Astrocyte (in vitro differentiated cells and primary cell): Measurements from ENCODE around the gene STXBP3. TPM values are rescaled to one million over a fixed set of nuclear protein-coding genes. Genes with fewer than 3 reads are reported as not detected.

Source experiments
- DNase-seq: peaks from one replicate; pipeline ENCODE4 v3.0.0-alpha.2; 2010; ENCODE audit warnings: low read depth
- FAIRE-seq: peaks from 2 replicates; lab custom pipeline; 2011; peaks lifted over from hg19 to GRCh38; lab: Jason Lieb, UNC
- H2AFZ ChIP-seq: 2 replicates; pipeline ENCODE4 v1.6.0; 2012; ENCODE audit warnings: low read depth, low read length, inconsistent platforms
- H3K27ac ChIP-seq: 2 replicates; pipeline ENCODE4 v1.5.1; 2011; ENCODE audit warnings: low read depth, low read length, inconsistent platforms
- H3K27me3 ChIP-seq: 2 replicates; pipeline ENCODE4 v1.6.0; 2011; ENCODE audit warnings: low read length, inconsistent platforms; ENCODE audit not compliant: insufficient read depth
- H3K36me3 ChIP-seq: 2 replicates; pipeline ENCODE4 v1.5.1; 2011; ENCODE audit warnings: low read length, inconsistent platforms; ENCODE audit not compliant: insufficient read depth
- H3K4me1 ChIP-seq: 2 replicates; pipeline ENCODE4 v1.5.1; 2011; ENCODE audit warnings: low read length, inconsistent platforms; ENCODE audit not compliant: insufficient read depth
- H3K4me2 ChIP-seq: 2 replicates; pipeline ENCODE4 v1.6.0; 2012; ENCODE audit warnings: low read length, inconsistent platforms
- H3K4me3 ChIP-seq: 2 replicates; pipeline ENCODE4 v1.5.1; 2011; ENCODE audit warnings: low read depth, mild to moderate bottlenecking, low read length, inconsistent platforms; ENCODE audit not compliant: insufficient read depth
- H3K79me2 ChIP-seq: 2 replicates; pipeline ENCODE4 v1.6.0; 2012; ENCODE audit warnings: mild to moderate bottlenecking, low read length, inconsistent platforms; ENCODE audit not compliant: insufficient read depth
- H3K9ac ChIP-seq: 2 replicates; pipeline ENCODE4 v1.6.0; 2012; ENCODE audit warnings: mild to moderate bottlenecking, low read length, inconsistent platforms
- H3K9me3 ChIP-seq: 2 replicates; pipeline ENCODE4 v1.5.1; 2012; ENCODE audit warnings: low read depth, mild to moderate bottlenecking, low read length, inconsistent platforms; ENCODE audit not compliant: insufficient read depth
- H4K20me1 ChIP-seq: 2 replicates; pipeline ENCODE4 v1.6.0; 2012; ENCODE audit warnings: low read length, inconsistent platforms; ENCODE audit not compliant: insufficient read depth
- H3K27ac Mint-ChIP-seq: one replicate; pipeline ENCODE4 v1.8.0; 2021; ENCODE audit warnings: mild to moderate bottlenecking, mixed read lengths; ENCODE audit not compliant: unreplicated experiment
- H3K27me3 Mint-ChIP-seq: one replicate; pipeline ENCODE4 v1.8.0; 2021; ENCODE audit warnings: low read depth, mixed read lengths; ENCODE audit not compliant: unreplicated experiment
- H3K36me3 Mint-ChIP-seq: one replicate; pipeline ENCODE4 v1.8.0; 2021; ENCODE audit warnings: low read depth, mixed read lengths; ENCODE audit not compliant: unreplicated experiment
- H3K4me1 Mint-ChIP-seq: one replicate; pipeline ENCODE4 v1.8.0; 2021; ENCODE audit warnings: low read depth, mixed read lengths; ENCODE audit not compliant: unreplicated experiment
- H3K4me3 Mint-ChIP-seq: one replicate; pipeline ENCODE4 v1.8.0; 2021; ENCODE audit warnings: mild to moderate bottlenecking, moderate library complexity, mixed read lengths; ENCODE audit not compliant: unreplicated experiment
- H3K9me3 Mint-ChIP-seq: one replicate; pipeline ENCODE4 v1.8.0; 2021; ENCODE audit warnings: mild to moderate bottlenecking, mixed read lengths; ENCODE audit not compliant: unreplicated experiment
- CTCF ChIP-seq: IDR thresholded peaks from 2 replicates; pipeline ENCODE4 v1.5.1; 2011; ENCODE audit warnings: low read depth, mild to moderate bottlenecking, inconsistent platforms, low read length, moderate library complexity; ENCODE audit not compliant: insufficient read depth
- EZH2 ChIP-seq: IDR thresholded peaks from 2 replicates; pipeline ENCODE4 v1.6.1; 2012; ENCODE audit warnings: mild to moderate bottlenecking, low read length, inconsistent platforms; ENCODE audit not compliant: insufficient read depth
- total RNA-seq: library from RNA; stranded (reverse); gene quantifications from 2 replicates; pipeline ENCODE4 v1.2.1, GENCODE V29; 2021

The STXBP3 gene
- total RNA-seq, 1 donor from 2014 or later, result 48.5 TPM

GRCh38 chr1:108850929-108851328 is 104.5 kb downstream of the STXBP3 start:
- no peak overlapping the region for H3K27ac Mint-ChIP-seq
- no peaks in the 10 kb centered on the region for H3K4me1 Mint-ChIP-seq
- H3K27me3 Mint-ChIP-seq, result peaks cover 34% of the 10 kb centered on the region

GRCh38 chr1:108851567-108851966 is 105.1 kb downstream of the STXBP3 start:
- TF ChIP-seq CTCF, result no peak
- no peak for TF ChIP-seq EZH2
- no peaks in the 10 kb centered on the region for H3K27me3 ChIP-seq
- no peak overlapping the region for H3K27ac ChIP-seq
- H2AFZ ChIP-seq, result no peak overlapping the region
- H3K36me3 ChIP-seq, result no peaks in the 10 kb centered on the region
- Mint-ChIP-seq H3K36me3 (no peaks in the 10 kb centered on the region), H3K4me3 (no peak overlapping the region), H3K9me3 (no peaks in the 10 kb centered on the region), H3K4me1 (no peaks in the 10 kb centered on the region), H3K27me3 (peaks cover 29% of the 10 kb centered on the region), H3K27ac (no peak overlapping the region)
- no peak overlapping the region for H3K4me3 ChIP-seq
- H3K9ac ChIP-seq, result no peak overlapping the region
- DNase-seq (no peak), FAIRE-seq (no peak)
- no peaks in the 10 kb centered on the region for H3K9me3 ChIP-seq
- H4K20me1 ChIP-seq, result no peaks in the 10 kb centered on the region
- no peaks in the 10 kb centered on the region for H3K79me2 ChIP-seq
- H3K4me2 ChIP-seq, result no peak overlapping the region
- no peaks in the 10 kb centered on the region for H3K4me1 ChIP-seq

More at GRCh38 chr1:108850929-108851328, 104.5 kb downstream of the STXBP3 start:
- no peak overlapping the region for H3K9ac ChIP-seq
- no peaks in the 10 kb centered on the region for H3K4me1 ChIP-seq
- no peaks in the 10 kb centered on the region for H3K27me3 ChIP-seq
- H3K4me2 ChIP-seq, result no peak overlapping the region
- TF ChIP-seq CTCF, result no peak
- no peak for TF ChIP-seq EZH2
- H3K9me3 ChIP-seq, result no peaks in the 10 kb centered on the region
- no peak overlapping the region for H2AFZ ChIP-seq
- no peaks in the 10 kb centered on the region for H3K9me3 Mint-ChIP-seq
- H4K20me1 ChIP-seq, result no peaks in the 10 kb centered on the region
- no peaks in the 10 kb centered on the region for H3K79me2 ChIP-seq
- no peak overlapping the region for H3K4me3 ChIP-seq
- DNase-seq (no peak), FAIRE-seq (no peak)
- no peaks in the 10 kb centered on the region for H3K36me3 Mint-ChIP-seq
- H3K27ac ChIP-seq, result no peak overlapping the region
- no peaks in the 10 kb centered on the region for H3K36me3 ChIP-seq
- no peak overlapping the region for H3K4me3 Mint-ChIP-seq

DNA sequence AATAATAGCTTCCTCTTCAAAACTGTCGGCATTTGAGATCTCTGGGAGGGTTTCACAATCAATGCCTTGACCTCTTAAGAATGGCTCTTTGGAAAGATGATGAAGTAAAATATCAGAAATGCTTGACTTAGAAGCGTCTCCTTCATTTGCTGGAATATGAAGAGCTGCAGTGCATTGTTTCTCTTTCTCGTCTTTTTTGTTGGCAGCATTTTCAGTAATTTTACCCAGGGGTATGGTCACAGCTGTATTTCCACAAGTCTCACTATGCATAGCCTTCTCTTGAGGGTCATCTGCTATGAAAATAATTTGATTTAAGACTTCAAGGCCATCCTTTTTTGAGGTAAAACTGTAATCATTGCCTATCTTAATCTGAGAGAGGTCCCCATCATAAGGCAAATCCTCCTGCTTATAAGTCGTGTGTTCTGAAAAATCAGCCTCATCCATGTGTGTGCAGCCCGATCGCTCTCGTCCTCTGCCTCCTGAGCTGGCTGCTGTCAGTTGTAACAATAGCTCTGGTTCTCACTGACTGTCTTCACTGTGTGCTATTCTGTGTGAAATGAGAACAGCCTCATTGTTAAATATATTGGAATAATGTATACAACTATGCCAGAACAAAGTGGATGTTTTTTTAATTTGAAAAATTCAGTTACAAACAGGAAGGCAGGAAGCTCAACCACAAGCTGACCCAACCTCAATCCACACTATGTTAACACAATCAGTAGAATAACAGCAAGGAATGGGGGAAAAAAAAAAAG is 105.9 kb downstream of the STXBP3 start:
- no peaks in the 10 kb centered on the region for H3K9me3 Mint-ChIP-seq
- no peaks in the 10 kb centered on the region for H4K20me1 ChIP-seq
- H3K4me3 ChIP-seq, result no peak overlapping the region
- TF ChIP-seq EZH2 (no peak), CTCF (no peak)
- H3K4me1 ChIP-seq, result no peaks in the 10 kb centered on the region
- no peaks in the 10 kb centered on the region for H3K27me3 ChIP-seq
- no peaks in the 10 kb centered on the region for H3K4me1 Mint-ChIP-seq
- H3K27me3 Mint-ChIP-seq, result peaks cover 26% of the 10 kb centered on the region
- H3K4me2 ChIP-seq, result no peak overlapping the region
- H3K27ac Mint-ChIP-seq, result no peak overlapping the region
- H3K79me2 ChIP-seq, result no peaks in the 10 kb centered on the region
- no peak overlapping the region for H3K9ac ChIP-seq
- no peak overlapping the region for H3K4me3 Mint-ChIP-seq
- no peaks in the 10 kb centered on the region for H3K36me3 Mint-ChIP-seq
- H2AFZ ChIP-seq, result no peak overlapping the region
- DNase-seq (no peak), FAIRE-seq (no peak)
- no peaks in the 10 kb centered on the region for H3K9me3 ChIP-seq
- no peak overlapping the region for H3K27ac ChIP-seq
- H3K36me3 ChIP-seq, result no peaks in the 10 kb centered on the region
